ENCODE measurements around the gene DBH. TPM values are rescaled to one million over a fixed set of nuclear protein-coding genes. Genes with fewer than 3 reads are reported as not detected.

DBH gene
- total RNA-seq, 2 donors from 2014 or later = not detected

DNA sequence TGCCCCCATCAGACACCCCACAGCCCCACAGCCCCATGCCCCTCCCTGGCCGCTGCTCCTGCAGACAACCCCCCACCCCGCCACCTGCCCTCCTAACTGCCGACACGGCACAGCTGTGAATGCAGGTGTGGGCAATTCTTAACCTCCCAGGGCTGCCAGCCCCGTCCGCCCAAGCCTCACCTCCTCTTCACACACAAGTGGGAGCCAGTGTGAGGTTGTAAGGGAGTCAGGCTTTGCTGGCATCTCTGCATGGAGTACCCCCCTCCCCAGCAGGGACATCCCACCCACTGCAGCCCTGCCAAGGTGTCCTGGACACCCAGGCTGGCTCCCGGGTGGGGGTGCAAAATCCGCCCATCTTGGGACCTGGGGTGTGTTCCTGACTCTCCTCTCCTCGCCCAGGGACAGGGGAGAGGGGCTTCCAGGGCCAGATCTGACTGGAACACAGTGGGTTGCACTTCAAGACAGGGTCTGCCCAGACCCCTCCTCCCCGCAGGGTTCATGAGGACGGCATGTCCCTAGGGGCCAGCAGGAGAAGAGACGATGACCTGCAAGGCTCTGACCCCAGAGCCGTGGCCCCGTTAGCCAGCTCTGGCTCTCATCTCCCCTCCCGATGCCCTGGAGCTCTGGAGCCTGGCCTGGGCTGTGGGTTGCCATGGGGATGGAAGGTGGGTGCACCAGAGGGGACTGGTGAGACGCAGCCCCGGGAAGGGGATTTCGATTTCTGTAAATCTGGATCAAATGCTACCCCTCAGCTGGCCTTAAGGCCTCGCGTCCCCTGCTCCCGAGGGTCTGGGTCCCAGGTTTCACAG lies 67.6 kb downstream of the DBH start:
- intact Hi-C loops (cut with DNase I) = no loop called here
- no peaks in the 10 kb centered on the region for H3K27me3 ChIP-seq
- no peaks in the 10 kb centered on the region for H3K4me1 ChIP-seq
- TF ChIP-seq POLR2A (IDR thresholded peaks at IDR 0.05) = no peak
- TF ChIP-seq, protein P1, sequence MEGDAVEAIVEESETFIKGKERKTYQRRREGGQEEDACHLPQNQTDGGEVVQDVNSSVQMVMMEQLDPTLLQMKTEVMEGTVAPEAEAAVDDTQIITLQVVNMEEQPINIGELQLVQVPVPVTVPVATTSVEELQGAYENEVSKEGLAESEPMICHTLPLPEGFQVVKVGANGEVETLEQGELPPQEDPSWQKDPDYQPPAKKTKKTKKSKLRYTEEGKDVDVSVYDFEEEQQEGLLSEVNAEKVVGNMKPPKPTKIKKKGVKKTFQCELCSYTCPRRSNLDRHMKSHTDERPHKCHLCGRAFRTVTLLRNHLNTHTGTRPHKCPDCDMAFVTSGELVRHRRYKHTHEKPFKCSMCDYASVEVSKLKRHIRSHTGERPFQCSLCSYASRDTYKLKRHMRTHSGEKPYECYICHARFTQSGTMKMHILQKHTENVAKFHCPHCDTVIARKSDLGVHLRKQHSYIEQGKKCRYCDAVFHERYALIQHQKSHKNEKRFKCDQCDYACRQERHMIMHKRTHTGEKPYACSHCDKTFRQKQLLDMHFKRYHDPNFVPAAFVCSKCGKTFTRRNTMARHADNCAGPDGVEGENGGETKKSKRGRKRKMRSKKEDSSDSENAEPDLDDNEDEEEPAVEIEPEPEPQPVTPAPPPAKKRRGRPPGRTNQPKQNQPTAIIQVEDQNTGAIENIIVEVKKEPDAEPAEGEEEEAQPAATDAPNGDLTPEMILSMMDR (IDR thresholded peaks at IDR 0.05) = no peak
- WGBS, 2 donors = 81 to 85% methylated on average over 8 to 21 of the region's 21 CpGs
- no peaks in the 10 kb centered on the region for H3K36me3 ChIP-seq (replicated peaks in 1 of 2; ENCODE audit: insufficient read depth in 1 of 2, low read depth in 2 of 2)
- no peak overlapping the region for H3K4me3 ChIP-seq
- no peak overlapping the region for H3K27ac ChIP-seq
- ATAC-seq (no peak), DNase-seq (peak in 1 of 4 donors; percentile 9)
- no peaks in the 10 kb centered on the region for H3K9me3 ChIP-seq

DNA sequence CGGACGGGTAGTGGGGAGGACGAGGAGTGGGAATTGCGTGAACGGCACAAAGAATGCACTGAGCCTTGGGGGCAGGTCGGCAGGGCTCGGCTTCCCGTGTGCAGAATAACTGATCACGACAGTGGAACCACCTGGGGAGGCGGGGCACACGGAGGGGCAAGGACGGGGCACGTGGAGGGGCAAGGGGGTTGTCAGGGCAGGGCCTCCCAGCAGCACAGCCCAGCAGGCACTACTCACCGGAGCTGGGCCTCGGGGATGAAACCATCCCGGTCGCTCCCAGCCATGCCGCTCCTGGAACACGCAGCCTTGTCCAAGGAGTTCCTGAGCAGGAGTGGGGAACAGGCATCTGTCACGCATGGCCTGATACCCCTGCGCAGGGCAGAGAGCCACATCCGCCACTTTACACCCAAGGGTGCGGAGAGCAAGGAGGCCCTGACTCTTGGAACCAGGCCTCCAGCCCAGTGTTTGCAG lies 68.6 kb downstream of the DBH start:
- Histone ChIP-seq H3K27me3 (no peaks in the 10 kb centered on the region), H3K4me3 (no peak overlapping the region), H3K36me3 (replicated peaks in 1 of 2; ENCODE audit: insufficient read depth in 1 of 2, low read depth in 2 of 2) (no peaks in the 10 kb centered on the region), H3K9me3 (no peaks in the 10 kb centered on the region), H3K4me1 (no peaks in the 10 kb centered on the region), H3K27ac (no peak overlapping the region)
- intact Hi-C loops (cut with DNase I) = no loop called here
- no peak for TF ChIP-seq POLR2A (IDR thresholded peaks at IDR 0.05)
- TF ChIP-seq, protein P1 (IDR thresholded peaks at IDR 0.05) = no peak
- WGBS, 2 donors = 89 to 92% methylated on average over 9 to 20 of the region's 23 CpGs
- no peak for ATAC-seq
- DNase-seq = peak in 1 of 4 donors; percentile 9

DNA sequence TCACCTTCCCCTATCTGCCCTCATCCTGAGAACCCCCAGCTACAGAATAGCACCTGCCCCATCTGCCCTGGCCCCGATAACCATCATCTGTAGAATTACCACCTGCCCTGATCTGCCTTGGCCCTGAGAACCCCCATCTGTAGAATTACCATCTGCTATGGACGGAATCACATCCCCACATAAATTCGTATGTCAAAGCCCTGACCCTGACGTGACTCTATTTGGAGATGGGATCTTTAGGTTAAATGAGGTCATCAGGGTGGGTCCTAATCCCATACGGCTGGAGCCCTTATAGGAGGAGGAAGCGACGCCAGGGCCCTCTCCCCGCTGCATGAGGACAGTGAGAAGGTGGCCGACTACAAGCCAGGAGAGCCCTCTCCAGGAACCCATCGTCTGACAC lies 69.4 kb downstream of the DBH start:
- intact Hi-C loops (cut with DNase I) = no loop called here
- no peaks in the 10 kb centered on the region for H3K9me3 ChIP-seq
- no peaks in the 10 kb centered on the region for H3K36me3 ChIP-seq (replicated peaks in 1 of 2; ENCODE audit: insufficient read depth in 1 of 2, low read depth in 2 of 2)
- H3K4me1 ChIP-seq = no peaks in the 10 kb centered on the region
- WGBS, 2 donors = 83 to 86% methylated on average over 10 of the region's 10 CpGs
- TF ChIP-seq, protein P1 (IDR thresholded peaks at IDR 0.05) = no peak
- TF ChIP-seq POLR2A (IDR thresholded peaks at IDR 0.05) = no peak
- H3K27ac ChIP-seq = no peak overlapping the region
- no peak overlapping the region for H3K4me3 ChIP-seq
- H3K27me3 ChIP-seq = no peaks in the 10 kb centered on the region
- peak in 1 of 4 donors; percentile 1 for DNase-seq
- ATAC-seq = no peak

DNA sequence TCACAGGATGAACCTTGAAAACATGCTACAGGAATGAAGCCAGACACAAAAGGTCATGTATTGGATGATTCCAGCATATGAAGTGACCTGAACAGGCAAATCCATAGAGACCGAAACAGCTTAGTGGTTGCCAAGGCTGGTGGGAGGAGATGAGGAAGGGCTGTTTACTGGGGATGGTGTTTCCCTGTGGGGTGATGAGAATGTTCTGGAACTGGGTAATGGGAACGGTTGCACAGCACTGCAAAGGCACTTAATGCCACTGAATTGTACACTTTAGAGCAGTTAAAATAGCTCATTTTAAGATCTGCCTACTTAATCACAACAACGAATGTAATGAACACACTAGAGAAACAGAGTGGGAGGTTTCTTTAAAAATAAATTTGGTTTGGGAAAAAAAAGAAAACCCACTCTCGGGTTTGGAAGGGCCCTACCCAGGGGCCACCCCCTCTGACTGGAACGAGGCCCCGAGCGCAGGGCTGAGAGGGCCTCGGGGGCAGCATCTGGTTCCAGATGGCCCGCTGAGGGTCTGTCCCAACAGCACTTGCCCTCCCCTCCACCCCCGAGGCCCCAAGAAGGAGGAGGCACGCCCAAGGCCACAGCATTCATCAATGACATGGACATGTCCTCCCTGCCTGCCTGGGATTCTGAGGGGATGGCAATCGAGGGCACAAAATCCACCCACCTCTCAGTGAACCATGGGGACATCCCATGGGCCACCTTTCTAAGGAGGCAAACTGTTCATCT lies 70.3 kb downstream of the DBH start:
- no peak for TF ChIP-seq POLR2A (IDR thresholded peaks at IDR 0.05)
- TF ChIP-seq, protein P1 (IDR thresholded peaks at IDR 0.05) = no peak
- H3K36me3 ChIP-seq (replicated peaks in 1 of 2; ENCODE audit: insufficient read depth in 1 of 2, low read depth in 2 of 2) = no peaks in the 10 kb centered on the region
- ATAC-seq (no peak), DNase-seq (peak in 1 of 4 donors; percentile 9)
- H3K27me3 ChIP-seq = no peaks in the 10 kb centered on the region
- no peaks in the 10 kb centered on the region for H3K4me1 ChIP-seq
- no peak overlapping the region for H3K4me3 ChIP-seq
- peak overlapping the region in 1 of 4 donors; percentile 50 for H3K27ac ChIP-seq
- no peaks in the 10 kb centered on the region for H3K9me3 ChIP-seq
- intact Hi-C loops (cut with DNase I) = no loop called here
- 76 to 77% methylated on average over 9 to 12 of the region's 12 CpGs for WGBS, 2 donors

Measured in body of pancreas (tissue), 4 donors.